ENCODE measurements around the gene SLC51B.

SLC51B gene

GRCh38 chr15:65054333-65055200 lies 9.4 kb downstream of the SLC51B start:
- Histone ChIP-seq H3K9me3 (ENCODE audit: insufficient read depth, low read depth, low read length) (no peaks in the 10 kb centered on the region), H3K9ac (ENCODE audit: low read depth, low read length, poor library complexity, severe bottlenecking) (peak overlapping the region; percentile 55), H3K27me3 (ENCODE audit: insufficient read depth, low read length, poor library complexity, severe bottlenecking) (no peaks in the 10 kb centered on the region), H3K4me3 (ENCODE audit: low read length, poor library complexity, severe bottlenecking) (no peak overlapping the region), H3K4me1 (ENCODE audit: insufficient read depth, low read length, poor library complexity, severe bottlenecking) (peaks cover 51% of the 10 kb centered on the region), H3K4me2 (ENCODE audit: low read depth, low read length, poor library complexity, severe bottlenecking) (peak overlapping the region; percentile 64), H3K79me2 (ENCODE audit: insufficient read depth, low read length) (no peaks in the 10 kb centered on the region), H3K36me3 (ENCODE audit: insufficient read depth, low read length) (no peaks in the 10 kb centered on the region), H3K9me2 (replicated peaks; ENCODE audit: low read depth, low read length) (no peaks in the 10 kb centered on the region), H2AFZ (ENCODE audit: low read length) (no peak overlapping the region), H4K20me1 (ENCODE audit: insufficient read depth, low read length, poor library complexity, severe bottlenecking) (no peaks in the 10 kb centered on the region), H3F3A (ENCODE audit: low read depth) (peaks cover 4% of the 10 kb centered on the region; the same call in 1 of the 2 replicates)
- TF ChIP-seq, protein P1, sequence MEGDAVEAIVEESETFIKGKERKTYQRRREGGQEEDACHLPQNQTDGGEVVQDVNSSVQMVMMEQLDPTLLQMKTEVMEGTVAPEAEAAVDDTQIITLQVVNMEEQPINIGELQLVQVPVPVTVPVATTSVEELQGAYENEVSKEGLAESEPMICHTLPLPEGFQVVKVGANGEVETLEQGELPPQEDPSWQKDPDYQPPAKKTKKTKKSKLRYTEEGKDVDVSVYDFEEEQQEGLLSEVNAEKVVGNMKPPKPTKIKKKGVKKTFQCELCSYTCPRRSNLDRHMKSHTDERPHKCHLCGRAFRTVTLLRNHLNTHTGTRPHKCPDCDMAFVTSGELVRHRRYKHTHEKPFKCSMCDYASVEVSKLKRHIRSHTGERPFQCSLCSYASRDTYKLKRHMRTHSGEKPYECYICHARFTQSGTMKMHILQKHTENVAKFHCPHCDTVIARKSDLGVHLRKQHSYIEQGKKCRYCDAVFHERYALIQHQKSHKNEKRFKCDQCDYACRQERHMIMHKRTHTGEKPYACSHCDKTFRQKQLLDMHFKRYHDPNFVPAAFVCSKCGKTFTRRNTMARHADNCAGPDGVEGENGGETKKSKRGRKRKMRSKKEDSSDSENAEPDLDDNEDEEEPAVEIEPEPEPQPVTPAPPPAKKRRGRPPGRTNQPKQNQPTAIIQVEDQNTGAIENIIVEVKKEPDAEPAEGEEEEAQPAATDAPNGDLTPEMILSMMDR (conservative IDR thresholded peaks at IDR 0.05; ENCODE audit: low read length) = peak; percentile 93
- no peak for TF ChIP-seq EZH2phosphoT487 (IDR thresholded peaks at IDR 0.05; ENCODE audit: borderline replicate concordance)

DNA sequence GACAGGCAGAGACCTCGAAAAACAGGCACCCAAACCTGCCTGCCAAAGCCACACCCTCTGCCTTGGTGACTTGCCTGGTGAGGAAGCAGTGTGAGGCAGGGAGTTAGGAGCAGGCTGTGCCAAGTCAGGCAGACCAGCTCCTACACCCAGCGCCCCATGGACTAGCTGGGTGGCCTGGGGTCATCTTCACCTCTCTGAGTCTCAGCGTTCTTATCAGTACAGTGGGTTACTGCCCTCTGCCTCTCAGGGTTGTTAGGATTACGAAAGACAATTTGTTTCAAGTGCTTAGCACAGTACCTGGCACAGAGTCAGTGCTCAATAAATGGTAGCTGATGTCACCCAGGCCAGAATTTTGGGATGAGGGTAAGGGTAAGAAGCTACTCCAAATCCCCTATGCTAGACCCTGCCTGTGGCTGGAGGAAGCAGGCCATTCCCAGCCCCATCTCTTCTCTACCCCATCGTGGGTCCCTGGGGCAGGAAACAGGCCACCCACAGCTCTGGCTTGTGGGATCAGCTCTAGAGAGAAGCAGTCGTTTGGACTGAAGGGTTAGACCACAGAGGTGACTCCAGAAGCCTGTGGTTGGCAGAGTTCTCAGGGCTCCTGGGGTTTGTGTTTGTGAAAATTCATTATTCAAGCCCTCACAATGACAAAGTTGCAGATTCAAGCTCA lies 10.1 kb downstream of the SLC51B start:
- no peaks in the 10 kb centered on the region for H4K20me1 ChIP-seq (ENCODE audit: insufficient read depth, low read length, poor library complexity, severe bottlenecking)
- H3K4me2 ChIP-seq (ENCODE audit: low read depth, low read length, poor library complexity, severe bottlenecking) = peak overlapping the region; percentile 64
- H3K4me1 ChIP-seq (ENCODE audit: insufficient read depth, low read length, poor library complexity, severe bottlenecking) = peaks cover 46% of the 10 kb centered on the region
- peaks cover 4% of the 10 kb centered on the region; the same call in 1 of the 2 replicates for H3F3A ChIP-seq (ENCODE audit: low read depth)
- H3K27me3 ChIP-seq (ENCODE audit: insufficient read depth, low read length, poor library complexity, severe bottlenecking) = no peaks in the 10 kb centered on the region
- no peak overlapping the region for H2AFZ ChIP-seq (ENCODE audit: low read length)
- no peaks in the 10 kb centered on the region for H3K79me2 ChIP-seq (ENCODE audit: insufficient read depth, low read length)
- peak overlapping the region; percentile 55 for H3K9ac ChIP-seq (ENCODE audit: low read depth, low read length, poor library complexity, severe bottlenecking)
- no peaks in the 10 kb centered on the region for H3K9me3 ChIP-seq (ENCODE audit: insufficient read depth, low read depth, low read length)
- peak overlapping the region; percentile 47 for H3K4me3 ChIP-seq (ENCODE audit: low read length, poor library complexity, severe bottlenecking)
- no peaks in the 10 kb centered on the region for H3K9me2 ChIP-seq (replicated peaks; ENCODE audit: low read depth, low read length)
- H3K36me3 ChIP-seq (ENCODE audit: insufficient read depth, low read length) = no peaks in the 10 kb centered on the region
- TF ChIP-seq, protein P1 (conservative IDR thresholded peaks at IDR 0.05; ENCODE audit: low read length) = no peak
- no peak for TF ChIP-seq EZH2phosphoT487 (IDR thresholded peaks at IDR 0.05; ENCODE audit: borderline replicate concordance)

GRCh38 chr15:65056106-65056505 lies 10.9 kb downstream of the SLC51B start:
- TF ChIP-seq, protein P1 (conservative IDR thresholded peaks at IDR 0.05; ENCODE audit: low read length) = no peak
- TF ChIP-seq EZH2phosphoT487 (IDR thresholded peaks at IDR 0.05; ENCODE audit: borderline replicate concordance) = no peak

More at GRCh38 chr15:65056106-65056505, 10.9 kb downstream of the SLC51B start:
- Histone ChIP-seq H4K20me1 (ENCODE audit: insufficient read depth, low read length, poor library complexity, severe bottlenecking) (no peaks in the 10 kb centered on the region), H3K4me1 (ENCODE audit: insufficient read depth, low read length, poor library complexity, severe bottlenecking) (peaks cover 43% of the 10 kb centered on the region), H3K9me3 (ENCODE audit: insufficient read depth, low read depth, low read length) (no peaks in the 10 kb centered on the region), H3K79me2 (ENCODE audit: insufficient read depth, low read length) (no peaks in the 10 kb centered on the region), H3K27me3 (ENCODE audit: insufficient read depth, low read length, poor library complexity, severe bottlenecking) (no peaks in the 10 kb centered on the region), H3K9me2 (replicated peaks; ENCODE audit: low read depth, low read length) (no peaks in the 10 kb centered on the region), H3K4me3 (ENCODE audit: low read length, poor library complexity, severe bottlenecking) (peak overlapping the region; percentile 47), H3F3A (ENCODE audit: low read depth) (peaks cover 4% of the 10 kb centered on the region; the same call in 1 of the 2 replicates), H2AFZ (ENCODE audit: low read length) (no peak overlapping the region), H3K4me2 (ENCODE audit: low read depth, low read length, poor library complexity, severe bottlenecking) (peak overlapping the region; percentile 64), H3K36me3 (ENCODE audit: insufficient read depth, low read length) (no peaks in the 10 kb centered on the region), H3K9ac (ENCODE audit: low read depth, low read length, poor library complexity, severe bottlenecking) (peak overlapping the region; percentile 55)
